Kidney (tissue), 14 donors: ENCODE measurements around the gene PTGES. TPM values are rescaled to one million over a fixed set of nuclear protein-coding genes. Genes with fewer than 3 reads are reported as not detected.

Experiments used
- DNase-seq, 5 donors: peaks; one replicate each; pipeline ENCODE4 v3.0.0-alpha.2; 2013 to 2020
- FAIRE-seq: peaks from 2 replicates; lab custom pipeline; 2012; peaks lifted over from hg19 to GRCh38; lab: Jason Lieb, UNC
- H3K27ac ChIP-seq, 2 donors: one replicate each; pipeline ENCODE4 v1.7.0; 2013; ENCODE audit warnings: low read depth in 2 of 2, low read length in 2 of 2, inconsistent platforms in 1 of 2
- H3K27me3 ChIP-seq: one replicate; pipeline ENCODE4 v1.7.1; 2013; ENCODE audit warnings: low read length, inconsistent platforms; ENCODE audit not compliant: control insufficient read depth, insufficient read depth
- H3K36me3 ChIP-seq, 3 donors: one replicate each; pipeline versions ENCODE4 v1.7.0 to v1.7.1; 2013; ENCODE audit warnings: low read length in 3 of 3, control low read depth in 1 of 3, inconsistent platforms in 1 of 3; ENCODE audit not compliant: insufficient read depth in 3 of 3, control insufficient read depth in 2 of 3
- H3K4me1 ChIP-seq, 3 donors: one replicate each; pipeline versions ENCODE4 v1.7.0 to v1.7.1; 2013; ENCODE audit warnings: low read length in 3 of 3, inconsistent platforms in 1 of 3, low read depth in 1 of 3; ENCODE audit not compliant: control insufficient read depth in 2 of 3, insufficient read depth in 2 of 3
- H3K4me3 ChIP-seq, 3 donors: one replicate each; pipeline versions ENCODE4 v1.7.0 to v1.8.1; 2013; ENCODE audit warnings: low read length in 3 of 3, control low read depth in 1 of 3, inconsistent platforms in 1 of 3
- H3K9ac ChIP-seq, 3 donors: one replicate each; pipeline versions ENCODE4 v1.7.0 to v1.7.1; 2013; ENCODE audit warnings: low read length in 3 of 3, control low read depth in 1 of 3, inconsistent platforms in 1 of 3
- H3K9me3 ChIP-seq, 3 donors: one replicate each; pipeline versions ENCODE4 v1.7.0 to v1.7.1; 2013; ENCODE audit warnings: low read length in 3 of 3, control low read depth in 1 of 3, inconsistent platforms in 1 of 3; ENCODE audit not compliant: control insufficient read depth in 2 of 3, insufficient read depth in 1 of 3
- intact Hi-C: fragments of 100-400 bp; cut with DNase I; formaldehyde crosslinking; loops from one replicate; pipeline ENCODE4 v1.11.1; 2022
- polyA plus RNA-seq: library from polyadenylated mRNA; stranded (reverse); fragments of 350-450 nt; fragmentation: Illumina TruSeq; extraction: RNeasy Lipid Tissue Mini Kit (QIAGEN cat#74804); gene quantifications from one replicate; pipeline ENCODE4 v1.2.3, GENCODE V29; 2014; ENCODE audit warnings: low read depth, low replicate concordance; ENCODE audit not compliant: insufficient read depth
- total RNA-seq: library from RNA; stranded (reverse); fragmentation: NEBNext Ultra II Directional; extraction: Animal tissue kit (Norgen Biotek cat#: 25700); gene quantifications from one replicate; pipeline ENCODE4 v1.2.1, GENCODE V29; 2021
- TF ChIP-seq, protein P1 (sequence below): IDR thresholded peaks from 3 replicates; pipeline ENCODE4 v1.5.1; 2012; ENCODE audit warnings: mild to moderate bottlenecking, moderate library complexity, borderline replicate concordance; ENCODE audit not compliant: insufficient read depth; ENCODE audit errors: extremely low read depth
- donor health status: control.
- donor health status: control.
- donor health status: control.
- donor health status: control.
- donor health status: control.
- donor health status: DM: yes; HTN: yes; CAD: no.
- donor health status: Normal renal cell carcinoma (clear cell type).

Gene PTGES
- total and polyA plus RNA-seq, 2 donors from 2014 or later, result 8.1 to 8.9 TPM

GRCh38 chr9:129748249-129748648 lies 4.6 kb downstream of the PTGES start:
- Histone ChIP-seq H3K4me3 (no peak overlapping the region), H3K27ac (no peak overlapping the region), H3K9ac (no peak overlapping the region), H3K4me1 (peaks cover 0 to 12% (median 9%) of the 10 kb centered on the region in 3 donors), H3K36me3 (no peaks in the 10 kb centered on the region), H3K9me3 (no peaks in the 10 kb centered on the region), H3K27me3 (no peaks in the 10 kb centered on the region)
- intact Hi-C loops, result no loop called here
- FAIRE-seq, result no peak
- DNase-seq, result no peak
- TF ChIP-seq, protein P1, sequence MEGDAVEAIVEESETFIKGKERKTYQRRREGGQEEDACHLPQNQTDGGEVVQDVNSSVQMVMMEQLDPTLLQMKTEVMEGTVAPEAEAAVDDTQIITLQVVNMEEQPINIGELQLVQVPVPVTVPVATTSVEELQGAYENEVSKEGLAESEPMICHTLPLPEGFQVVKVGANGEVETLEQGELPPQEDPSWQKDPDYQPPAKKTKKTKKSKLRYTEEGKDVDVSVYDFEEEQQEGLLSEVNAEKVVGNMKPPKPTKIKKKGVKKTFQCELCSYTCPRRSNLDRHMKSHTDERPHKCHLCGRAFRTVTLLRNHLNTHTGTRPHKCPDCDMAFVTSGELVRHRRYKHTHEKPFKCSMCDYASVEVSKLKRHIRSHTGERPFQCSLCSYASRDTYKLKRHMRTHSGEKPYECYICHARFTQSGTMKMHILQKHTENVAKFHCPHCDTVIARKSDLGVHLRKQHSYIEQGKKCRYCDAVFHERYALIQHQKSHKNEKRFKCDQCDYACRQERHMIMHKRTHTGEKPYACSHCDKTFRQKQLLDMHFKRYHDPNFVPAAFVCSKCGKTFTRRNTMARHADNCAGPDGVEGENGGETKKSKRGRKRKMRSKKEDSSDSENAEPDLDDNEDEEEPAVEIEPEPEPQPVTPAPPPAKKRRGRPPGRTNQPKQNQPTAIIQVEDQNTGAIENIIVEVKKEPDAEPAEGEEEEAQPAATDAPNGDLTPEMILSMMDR, result no peak

DNA sequence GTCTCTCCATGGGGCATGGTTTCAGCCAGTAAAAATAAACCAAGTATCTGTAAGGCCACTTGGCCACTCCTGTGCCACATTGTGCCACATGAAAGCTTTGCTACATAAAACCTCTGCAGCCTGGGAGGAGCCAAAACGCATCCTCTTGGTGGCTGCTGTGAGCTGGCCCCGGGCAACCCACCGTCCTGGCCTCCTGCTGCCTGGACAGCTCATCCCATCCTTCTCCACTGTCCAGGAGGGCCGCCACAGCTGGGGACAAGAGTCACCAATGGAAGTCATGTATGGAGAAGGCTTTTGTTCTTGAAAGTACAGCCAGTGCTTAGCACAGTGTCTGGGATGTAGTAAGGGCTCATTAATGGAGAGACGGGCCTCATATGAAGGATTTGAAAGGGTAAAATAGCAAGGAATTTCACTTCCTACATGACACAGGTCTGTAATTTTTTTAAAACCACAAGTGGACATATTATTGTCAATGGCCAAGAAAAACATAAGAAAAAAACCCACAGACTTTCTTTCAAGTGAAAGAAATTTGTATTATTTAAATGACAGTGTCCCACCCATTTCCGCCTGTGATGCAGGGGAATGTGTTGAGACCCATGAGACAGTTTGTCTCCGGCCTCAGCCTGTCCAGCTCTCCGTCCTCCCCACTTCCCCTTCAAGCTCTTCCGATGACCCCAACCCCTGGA lies 6.6 kb downstream of the PTGES start:
- Histone ChIP-seq H3K4me1 (no peaks in the 10 kb centered on the region), H3K4me3 (no peak overlapping the region), H3K9me3 (no peaks in the 10 kb centered on the region), H3K27ac (no peak overlapping the region), H3K9ac (no peak overlapping the region), H3K27me3 (no peaks in the 10 kb centered on the region), H3K36me3 (no peaks in the 10 kb centered on the region)
- intact Hi-C loops, result no loop called here
- TF ChIP-seq, protein P1, result no peak
- FAIRE-seq, result no peak
- no peak for DNase-seq

DNA sequence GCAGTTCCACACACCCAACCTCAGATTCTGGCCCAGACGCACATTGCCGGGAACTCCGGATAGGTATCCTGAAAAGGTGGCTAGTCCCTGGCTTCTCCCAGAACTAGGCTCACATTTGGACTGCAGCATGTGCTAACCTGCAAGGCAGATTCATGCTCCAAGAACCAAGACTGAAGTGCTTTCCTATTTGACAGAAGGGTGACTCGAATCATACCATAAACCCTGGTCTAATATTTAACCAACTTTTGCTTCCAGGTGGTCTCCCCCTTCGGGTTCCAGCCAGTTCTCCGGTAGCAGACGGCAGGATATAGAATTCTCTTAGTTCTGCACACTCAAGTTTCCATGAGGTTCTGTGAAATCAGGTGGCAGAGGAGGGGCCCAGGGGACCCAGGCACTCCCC lies 7.6 kb downstream of the PTGES start:
- FAIRE-seq (no peak), DNase-seq (peak in 3 of 5 donors; percentile 55 to 81 (median 76))
- H3K27ac ChIP-seq, result peak overlapping the region in 1 of 2 donors; percentile 34
- H3K36me3 ChIP-seq, result no peaks in the 10 kb centered on the region
- H3K9ac ChIP-seq, result no peak overlapping the region
- no peaks in the 10 kb centered on the region for H3K9me3 ChIP-seq
- no peaks in the 10 kb centered on the region for H3K4me1 ChIP-seq
- no peaks in the 10 kb centered on the region for H3K27me3 ChIP-seq
- intact Hi-C loops, result no loop called here
- TF ChIP-seq, protein P1, result no peak
- H3K4me3 ChIP-seq, result no peak overlapping the region
